Activated gamma-delta T cell treated with Interleukin-2 at 50 U/mL for 16 hours (primary cell): Measurements from ENCODE around the gene ACAD11.
"Not testable (repeated sequence)": the region's sequence is repeated elsewhere in the genome, so short reads cannot be mapped to it uniquely, and the experiment has no call there.

Experiments
- DNase-seq: peaks from one replicate; pipeline ENCODE4 v3.0.0-alpha.2; 2020

ACAD11 gene

DNA sequence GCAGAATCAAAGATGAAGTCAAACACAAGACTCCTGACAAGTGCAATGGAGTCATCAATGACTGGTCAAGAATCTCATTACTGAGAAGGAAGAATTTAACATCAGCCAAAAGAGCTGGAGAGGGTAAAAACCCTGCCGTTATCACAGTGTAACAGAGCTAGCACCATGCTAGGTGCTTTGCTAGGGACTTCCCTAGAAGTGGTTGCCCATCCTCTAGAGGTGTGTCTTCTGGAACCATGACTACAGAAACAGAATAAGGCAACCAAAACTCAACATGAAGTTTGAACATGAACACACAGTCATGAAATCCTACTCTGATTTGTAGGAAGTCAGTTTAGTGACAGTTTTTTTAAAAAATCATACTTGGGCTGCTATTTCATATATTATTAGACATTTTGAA lies 9.5 kb downstream of the ACAD11 start:
- no peak for DNase-seq

DNA sequence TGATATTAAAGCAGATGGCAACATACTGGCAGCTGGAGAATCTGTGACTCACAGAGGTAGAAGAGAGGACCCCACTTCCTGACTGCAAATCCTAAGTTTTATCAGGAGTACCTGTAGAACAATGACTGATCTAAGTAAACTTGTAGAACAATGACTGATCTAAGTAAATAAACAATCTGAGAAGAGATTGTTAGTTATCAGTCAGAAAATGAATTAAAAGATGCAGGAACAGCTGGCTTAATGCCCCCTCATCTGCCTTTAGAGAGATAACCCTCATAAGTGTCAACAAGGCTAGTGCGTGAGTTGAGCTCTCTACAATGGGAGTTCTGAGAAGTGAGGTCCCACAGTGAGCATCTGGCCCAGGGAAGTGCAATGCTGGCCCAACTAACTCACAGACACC lies 14.6 kb downstream of the ACAD11 start:
- DNase-seq, result no peak

DNA sequence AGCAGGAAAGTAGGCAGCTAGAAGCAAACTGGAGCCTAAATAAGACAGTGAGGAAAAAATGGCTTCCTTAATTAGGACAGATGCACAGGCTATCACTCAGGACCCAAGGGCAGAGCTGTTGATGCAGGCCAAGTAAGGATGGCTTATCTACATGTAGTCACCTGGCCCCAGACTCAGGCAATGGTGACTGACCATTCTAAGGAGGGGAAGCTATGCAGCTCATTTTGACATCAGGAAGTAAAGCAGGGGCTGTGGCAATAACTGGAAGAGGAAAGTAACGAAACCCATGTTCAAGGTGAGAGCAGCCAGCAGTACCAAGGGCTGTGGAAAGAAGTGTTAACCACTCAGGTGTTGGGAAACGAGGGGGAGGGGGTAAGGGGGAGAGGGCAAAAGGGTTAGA lies 16.2 kb downstream of the ACAD11 start:
- no peak for DNase-seq

DNA sequence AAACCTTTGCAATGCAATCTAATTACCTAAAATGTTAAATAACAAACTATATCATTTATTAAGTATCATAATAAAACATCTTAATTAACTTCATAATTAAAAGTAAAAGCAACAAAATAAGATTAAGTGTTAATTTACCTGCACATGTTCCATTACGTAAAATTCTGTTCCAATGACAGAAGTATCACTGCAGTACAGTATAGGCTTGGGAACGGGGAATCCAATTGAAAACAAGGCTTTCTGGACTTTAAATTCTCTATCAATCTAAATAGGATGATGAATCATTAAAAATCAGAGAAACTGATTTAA lies 17.1 kb downstream of the ACAD11 start:
- DNase-seq, result no peak

DNA sequence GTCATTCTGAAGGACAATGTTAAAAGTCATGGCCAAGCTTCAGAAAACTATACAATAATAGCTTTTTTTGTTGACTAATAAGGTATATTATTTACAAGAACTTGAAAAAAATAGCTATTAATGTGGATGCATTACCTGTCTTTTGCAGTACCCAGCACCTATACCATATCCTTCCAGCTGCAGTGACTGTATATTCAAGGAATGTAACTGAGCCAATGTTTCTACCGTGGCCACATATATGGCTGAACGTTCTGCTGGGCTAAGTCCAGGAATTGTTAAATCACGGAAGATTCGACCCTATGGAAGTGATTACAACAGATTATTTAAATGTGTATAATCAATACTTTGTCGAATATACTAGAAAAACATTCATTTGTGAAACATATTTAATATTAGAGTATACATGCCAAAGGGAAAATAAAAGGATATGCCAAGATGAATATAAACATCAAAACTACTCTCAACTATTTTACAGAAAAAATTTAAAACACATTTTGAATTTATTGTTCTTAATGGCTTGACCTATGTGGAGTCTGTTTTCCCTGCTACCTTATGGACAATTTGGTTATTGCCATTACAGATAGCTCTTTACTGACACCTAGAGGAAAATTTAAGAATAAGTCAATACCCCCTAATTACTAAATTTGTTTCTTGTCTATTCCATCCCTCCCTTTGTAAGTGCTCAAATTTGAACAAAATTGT lies 17.6 kb downstream of the ACAD11 start:
- no peak for DNase-seq

DNA sequence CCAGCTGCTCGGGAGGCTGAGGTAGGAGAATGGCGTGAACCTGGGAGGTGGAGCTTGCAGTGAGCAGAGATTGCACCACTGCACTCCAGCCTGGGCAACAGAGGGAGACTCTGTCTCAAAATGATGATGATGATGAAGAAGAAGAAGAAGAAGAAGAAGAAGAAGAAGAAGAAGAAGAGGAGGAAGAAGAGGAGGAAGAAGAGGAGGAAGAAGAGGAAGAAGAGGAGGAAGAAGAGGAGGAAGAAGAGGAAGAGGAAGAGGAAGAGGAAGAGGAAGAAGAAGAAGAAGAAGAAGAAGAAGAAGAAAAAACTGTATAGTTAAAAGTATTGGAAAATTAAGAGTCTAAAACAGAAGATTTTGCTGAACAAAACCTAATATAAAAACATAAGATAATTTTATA lies 18.2 kb downstream of the ACAD11 start:
- not testable (repeated sequence) for DNase-seq

DNA sequence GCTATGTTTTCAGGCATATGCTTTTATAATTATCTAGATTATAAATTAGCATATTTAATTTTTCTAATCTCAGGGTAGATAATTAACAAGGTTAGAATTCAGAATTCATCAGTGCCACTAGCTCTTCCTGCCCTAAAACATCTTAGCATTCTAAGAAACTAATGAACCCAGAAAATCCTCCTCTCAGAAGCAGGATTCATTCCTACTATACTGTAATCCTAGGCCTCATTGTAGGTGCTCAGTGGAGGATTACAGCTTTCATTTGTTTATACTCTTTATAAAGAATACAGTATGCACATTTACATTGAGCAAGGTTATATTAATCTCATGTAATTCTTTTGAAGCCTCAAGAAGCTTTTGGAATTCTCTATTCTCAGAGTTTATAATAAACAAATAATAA lies 20.9 kb downstream of the ACAD11 start:
- DNase-seq, result no peak

DNA sequence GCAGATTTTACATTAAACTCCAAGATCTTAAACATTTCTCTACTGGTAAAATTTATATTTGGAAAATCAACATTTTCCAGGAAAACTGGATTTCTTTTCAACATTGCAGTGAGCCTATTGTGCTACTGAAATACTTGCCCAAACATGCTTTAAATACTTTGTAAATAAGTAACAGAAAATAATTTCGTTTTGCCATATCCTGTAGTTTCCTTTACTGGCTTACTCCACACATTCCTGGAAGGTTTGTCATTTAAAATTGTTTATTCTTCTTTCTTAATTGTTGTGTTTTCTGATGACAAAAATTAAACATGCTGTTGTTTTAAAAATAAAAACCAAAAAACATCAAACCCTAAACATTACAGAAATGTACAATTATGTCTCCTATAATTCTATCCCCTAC lies 22.0 kb downstream of the ACAD11 start:
- no peak for DNase-seq

DNA sequence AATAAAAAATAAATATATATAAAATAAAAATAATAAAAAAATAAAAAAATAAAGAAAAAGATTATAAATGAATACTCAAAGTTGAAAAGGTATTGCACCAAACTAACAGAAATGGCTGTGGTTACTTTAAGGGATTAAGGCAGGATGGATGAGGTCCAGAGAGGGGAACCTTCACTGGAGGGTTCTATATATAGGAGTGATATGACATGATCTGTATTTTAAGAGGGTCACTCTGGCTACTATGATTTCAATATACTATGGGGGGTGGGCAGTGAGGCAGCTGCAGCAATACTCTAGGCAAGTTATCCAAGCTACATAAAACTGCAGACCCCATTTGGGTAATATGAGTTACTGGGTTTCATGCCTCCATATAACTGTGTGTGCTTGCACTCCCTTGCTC lies 24.6 kb downstream of the ACAD11 start:
- no peak for DNase-seq

DNA sequence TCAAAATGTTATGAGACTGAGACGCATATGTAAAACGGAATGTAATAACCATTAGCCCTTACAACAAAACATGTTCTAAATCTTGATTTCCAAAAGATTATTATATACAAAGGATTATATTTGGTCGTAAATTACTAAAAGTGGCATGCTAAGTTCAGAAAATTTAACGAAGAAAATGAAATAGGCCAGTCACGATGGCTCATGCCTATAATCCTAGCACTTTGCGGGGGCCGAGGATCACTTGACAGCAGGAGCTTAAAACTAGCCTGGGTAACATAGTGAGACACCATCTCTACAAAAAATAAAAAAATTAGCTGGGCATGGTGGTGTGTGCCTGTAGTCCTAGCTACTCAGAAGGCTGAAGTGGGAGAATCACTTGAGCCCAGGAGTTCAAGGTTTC lies 29.0 kb downstream of the ACAD11 start:
- no peak for DNase-seq

DNA sequence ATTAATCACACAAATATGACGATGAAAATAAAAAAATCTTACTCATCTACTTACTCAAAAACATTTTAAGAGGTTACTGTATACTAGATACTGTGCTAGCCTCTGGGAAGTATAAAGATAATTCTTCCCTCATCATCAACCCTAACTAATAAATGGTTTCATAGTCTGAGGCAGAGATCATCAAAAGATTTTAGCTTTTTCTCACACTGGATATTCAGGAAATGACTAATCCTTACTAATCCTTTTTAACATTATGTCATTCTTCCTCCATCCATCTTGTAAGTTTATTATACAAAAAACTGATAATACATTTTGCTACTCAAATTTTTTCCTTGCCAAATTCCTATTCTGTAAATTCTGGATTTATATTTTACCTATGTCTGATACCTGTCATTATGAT lies 29.7 kb downstream of the ACAD11 start:
- no peak for DNase-seq

DNA sequence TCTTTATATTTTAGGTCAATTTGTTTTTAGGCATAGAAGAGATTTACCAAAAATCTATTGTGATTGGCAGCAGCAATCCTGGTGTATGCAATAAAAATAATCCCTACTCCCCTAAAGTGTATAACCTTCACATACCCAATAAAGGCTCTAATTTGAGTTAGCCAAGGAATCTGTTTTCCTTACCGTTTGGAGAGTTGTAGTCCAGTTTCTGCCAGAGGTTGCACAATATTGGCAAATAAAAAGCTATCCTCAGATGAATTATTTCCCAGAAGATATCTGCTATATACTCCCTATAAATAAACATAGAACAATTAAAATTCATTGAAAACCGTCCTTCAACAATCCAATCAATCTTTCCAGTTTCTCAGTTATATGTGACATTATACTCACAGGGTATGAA lies 31.5 kb downstream of the ACAD11 start:
- no peak for DNase-seq

DNA sequence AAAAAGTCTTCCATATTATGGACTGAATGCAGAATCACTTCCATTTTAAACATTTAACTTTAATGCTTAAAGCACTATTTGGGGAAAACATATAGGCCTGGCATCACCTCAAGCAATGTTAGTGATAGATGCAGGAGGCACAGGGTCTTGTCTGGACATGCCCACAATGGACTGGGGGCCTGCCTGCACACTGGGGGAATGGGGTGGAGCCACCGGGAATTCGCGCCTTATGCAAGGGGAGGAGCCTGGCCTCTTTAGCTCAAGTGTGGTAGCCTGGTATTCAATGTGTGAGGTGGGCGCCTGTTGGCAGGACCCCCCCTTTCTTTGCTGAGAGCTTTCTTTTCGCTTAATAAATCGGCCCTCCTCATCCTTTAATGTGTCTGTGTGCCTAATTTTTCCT lies 32.7 kb downstream of the ACAD11 start:
- DNase-seq, result no peak

DNA sequence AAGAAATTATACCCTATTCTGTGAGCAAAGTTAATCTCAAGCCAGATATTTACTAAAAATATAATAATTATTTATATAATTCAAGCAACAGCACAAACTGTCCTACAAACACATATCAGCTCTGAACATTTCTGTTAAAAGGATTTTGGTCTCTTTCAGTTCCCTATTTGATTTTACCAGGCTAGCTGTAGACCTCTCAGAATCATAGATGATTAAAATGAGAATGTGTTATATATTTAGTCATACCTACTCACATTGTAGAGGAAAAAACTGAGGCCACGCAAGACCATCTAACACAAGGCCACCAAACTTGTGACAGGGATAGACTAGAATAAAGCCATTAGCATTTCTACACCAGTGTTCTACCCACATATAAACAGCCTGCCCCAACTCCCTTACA lies 34.0 kb downstream of the ACAD11 start:
- DNase-seq, result no peak

DNA sequence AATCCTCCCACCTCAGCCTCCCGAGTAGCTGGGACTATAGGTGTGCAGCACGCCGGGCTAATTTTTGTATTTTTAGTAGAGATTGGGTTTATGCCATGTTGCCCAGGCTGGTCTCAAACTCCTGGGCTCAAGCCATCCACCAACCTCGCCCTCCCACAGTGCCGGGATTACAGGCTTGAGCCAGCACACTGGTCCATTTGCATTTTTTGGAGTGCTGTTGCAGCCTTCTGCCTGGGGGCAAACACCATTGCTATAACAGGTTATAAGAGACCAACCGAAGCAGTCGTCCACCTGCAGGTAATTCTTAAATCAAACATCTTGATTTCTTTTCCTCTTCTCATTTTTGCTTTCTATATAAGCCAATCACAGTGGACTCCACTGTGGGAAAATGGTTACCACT lies 34.8 kb downstream of the ACAD11 start:
- DNase-seq, result no peak

DNA sequence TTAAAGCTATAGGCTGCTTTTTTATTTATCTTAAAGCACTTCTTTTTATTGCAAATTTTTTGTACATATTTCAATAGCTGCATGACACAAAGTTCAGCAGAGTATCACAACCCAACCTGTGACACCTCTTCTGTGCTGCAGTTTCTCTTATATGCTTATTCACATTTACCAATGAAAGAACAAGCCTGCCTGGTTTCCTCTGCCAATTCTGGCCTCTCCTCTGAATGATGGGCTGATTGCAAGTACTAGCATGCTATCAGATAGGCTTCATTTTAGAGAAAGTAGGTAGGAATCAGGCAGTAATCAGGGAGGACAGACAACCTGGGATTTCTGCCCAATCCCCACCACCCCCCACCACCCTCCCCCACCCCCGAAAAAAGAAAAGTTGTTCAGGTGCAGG lies 36.0 kb downstream of the ACAD11 start:
- DNase-seq, result no peak

DNA sequence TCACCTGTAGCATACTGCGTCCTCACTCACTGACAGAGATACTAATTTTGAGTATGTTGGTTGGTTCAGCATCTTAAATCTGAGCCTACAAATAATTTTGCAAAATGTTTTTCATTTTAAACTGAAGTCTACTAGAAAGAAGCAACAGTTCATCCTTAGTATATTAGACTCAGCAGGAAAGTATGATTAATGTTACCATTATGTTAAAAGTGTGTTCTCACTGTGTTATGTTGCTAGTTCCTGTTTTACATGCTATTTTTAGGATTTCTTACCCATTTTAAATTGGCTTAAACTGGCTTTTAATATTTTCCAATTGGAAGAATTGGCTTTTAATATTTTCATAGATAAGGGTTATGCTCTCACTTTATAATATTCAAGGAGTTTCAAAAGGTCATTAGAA lies 36.8 kb downstream of the ACAD11 start:
- DNase-seq, result no peak

DNA sequence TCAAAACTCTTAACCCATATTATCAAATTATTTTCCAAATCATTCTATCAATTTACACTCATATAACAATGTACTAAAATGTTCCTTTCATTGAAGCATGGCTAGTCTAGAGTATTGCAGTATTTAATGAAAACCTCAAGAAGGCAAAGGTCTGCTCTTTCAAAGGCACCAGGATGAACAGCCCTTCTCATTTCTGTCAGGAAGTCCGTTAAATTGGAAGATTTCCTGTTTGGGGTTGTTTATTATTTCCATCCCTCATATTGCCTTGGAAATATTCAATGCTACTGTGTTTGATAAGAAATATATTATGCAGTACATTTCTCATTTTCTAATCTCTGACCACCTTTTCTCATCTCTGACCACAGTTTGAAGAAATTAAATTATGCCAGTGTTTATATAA lies 37.5 kb downstream of the ACAD11 start:
- no peak for DNase-seq

DNA sequence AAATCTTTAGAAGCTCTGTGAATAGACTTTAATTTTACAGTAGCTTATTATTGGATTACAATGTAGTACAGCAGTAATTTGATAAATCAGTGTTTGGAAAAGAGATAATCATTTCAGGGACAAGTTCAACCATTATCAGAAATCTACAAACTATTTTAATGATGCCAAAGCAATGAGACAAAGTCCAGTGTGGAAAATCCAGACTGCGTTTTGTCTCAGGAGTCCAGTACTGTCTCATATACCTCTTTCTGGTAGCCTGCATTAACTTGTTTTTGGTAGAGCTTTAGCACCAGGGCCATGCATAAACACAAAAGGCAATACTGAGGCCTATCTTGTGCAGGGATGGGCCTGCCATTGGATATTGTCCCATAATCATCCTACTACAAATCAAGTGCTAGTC lies 42.8 kb downstream of the ACAD11 start:
- no peak for DNase-seq

DNA sequence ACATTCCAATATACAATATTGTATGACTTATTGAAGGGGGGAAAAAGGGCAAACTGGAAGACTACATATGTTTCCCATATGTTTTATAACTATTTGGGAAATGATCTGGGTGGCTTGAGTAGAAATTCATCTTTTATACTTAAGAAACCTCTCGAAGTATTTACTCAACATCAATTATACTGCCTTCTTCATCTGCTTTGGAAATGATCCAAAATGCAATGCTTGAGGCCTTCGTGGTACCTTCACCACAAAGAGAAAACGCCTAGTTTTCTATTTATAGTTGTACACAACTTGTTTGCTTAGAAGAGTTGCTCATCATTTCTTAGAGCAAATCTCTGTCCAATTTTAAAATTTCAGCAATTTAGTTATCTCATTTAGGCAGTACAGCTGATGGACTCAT lies 43.7 kb downstream of the ACAD11 start:
- DNase-seq, result no peak

DNA sequence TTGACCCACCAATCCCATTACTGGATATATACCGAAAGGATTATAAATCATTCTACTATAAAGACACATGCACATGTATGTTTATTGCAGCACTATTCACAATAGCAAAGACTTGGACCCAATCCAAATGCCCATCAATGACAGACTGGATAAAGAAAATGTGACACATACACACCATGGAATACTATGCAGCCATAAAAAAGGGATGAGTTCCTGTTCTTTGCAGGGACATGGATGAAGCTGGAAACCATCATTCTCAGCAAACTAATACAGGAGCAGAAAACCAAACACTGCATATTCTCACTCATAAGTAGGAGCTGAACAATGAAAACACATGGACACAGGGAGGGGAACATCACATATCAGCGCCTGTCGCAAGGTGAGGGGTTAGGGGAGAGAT lies 44.3 kb downstream of the ACAD11 start:
- DNase-seq, result not testable (repeated sequence)

DNA sequence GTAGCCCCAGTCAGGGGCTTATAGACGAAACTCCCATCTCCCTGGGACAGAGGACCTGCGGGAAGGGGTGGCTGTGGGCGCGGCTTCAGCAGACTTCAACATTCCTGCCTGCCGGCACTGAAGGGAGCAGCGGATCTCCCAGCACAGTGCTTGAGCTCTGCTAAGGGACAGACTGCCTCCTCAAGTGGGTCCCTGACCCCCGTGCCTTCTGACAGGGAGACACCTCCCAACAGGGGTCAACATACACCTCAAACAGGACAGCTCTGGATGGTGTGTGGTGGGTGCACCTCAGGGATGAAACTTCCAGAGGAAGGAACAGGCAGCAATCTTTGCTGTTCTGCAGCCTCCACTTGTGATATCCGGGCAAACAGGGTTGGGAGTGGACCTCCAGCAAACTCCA lies 53.0 kb downstream of the ACAD11 start:
- DNase-seq, result not testable (repeated sequence)

DNA sequence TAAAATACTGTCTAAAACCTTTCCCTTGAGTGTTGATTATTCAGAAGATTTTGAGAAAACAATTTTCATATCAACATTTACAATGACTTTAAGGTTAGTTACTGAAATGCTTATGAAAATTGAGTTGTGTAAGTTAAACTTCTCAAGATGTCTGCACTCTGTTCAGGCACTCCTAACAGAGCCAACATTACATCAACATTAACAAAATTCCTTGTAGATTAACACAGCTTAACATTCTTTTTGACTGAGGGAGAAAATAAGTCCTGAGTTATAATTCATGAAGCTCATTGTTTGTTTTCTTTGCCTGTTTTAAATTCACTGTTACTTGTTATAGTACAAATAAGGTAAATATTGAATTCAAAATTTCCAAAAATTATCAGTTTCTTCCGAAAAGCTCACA lies 53.5 kb downstream of the ACAD11 start:
- DNase-seq, result no peak

DNA sequence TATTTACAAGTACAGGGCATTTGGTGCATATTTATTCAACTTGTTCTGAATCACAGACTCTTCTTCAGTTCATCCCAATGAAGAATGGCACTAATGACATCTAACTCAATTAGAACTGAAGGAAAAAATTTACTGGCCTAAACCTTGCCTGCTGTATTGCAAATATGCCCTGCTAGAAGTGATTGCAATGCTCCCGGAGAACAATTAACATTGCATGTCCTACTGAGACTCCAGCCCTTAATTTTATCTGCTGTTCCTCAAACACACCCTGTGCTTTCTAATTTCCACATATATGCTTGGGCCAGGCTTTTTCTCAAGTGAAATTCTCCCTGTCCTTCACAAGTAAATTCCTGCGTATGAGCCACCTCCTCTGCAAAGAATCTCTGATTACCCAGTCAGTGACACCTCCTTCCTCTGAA lies 54.2 kb downstream of the ACAD11 start:
- no peak for DNase-seq

DNA sequence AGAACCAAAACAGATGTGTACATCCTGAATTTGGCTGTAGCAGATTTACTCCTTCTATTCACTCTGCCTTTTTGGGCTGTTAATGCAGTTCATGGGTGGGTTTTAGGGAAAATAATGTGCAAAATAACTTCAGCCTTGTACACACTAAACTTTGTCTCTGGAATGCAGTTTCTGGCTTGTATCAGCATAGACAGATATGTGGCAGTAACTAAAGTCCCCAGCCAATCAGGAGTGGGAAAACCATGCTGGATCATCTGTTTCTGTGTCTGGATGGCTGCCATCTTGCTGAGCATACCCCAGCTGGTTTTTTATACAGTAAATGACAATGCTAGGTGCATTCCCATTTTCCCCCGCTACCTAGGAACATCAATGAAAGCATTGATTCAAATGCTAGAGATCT lies 59.0 kb downstream of the ACAD11 start:
- DNase-seq, result not testable (repeated sequence)

DNA sequence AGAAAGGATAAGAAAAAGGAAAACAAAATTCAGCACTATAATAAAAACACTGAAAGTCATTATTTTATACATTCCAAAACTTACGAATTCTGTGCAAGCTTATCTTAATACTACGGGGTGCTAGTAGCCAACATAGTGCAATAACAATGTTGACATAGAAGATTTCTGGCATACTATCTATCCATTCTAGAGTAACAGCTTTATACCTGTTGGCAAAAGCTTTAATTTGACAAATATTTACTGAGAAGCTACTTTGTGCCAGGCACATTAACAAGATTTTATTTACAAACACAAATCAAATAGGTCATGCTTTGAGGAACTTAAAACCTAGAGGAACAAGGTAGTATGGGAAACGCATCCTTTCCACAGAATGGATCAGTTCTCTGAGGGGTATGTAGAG lies 61.4 kb downstream of the ACAD11 start:
- no peak for DNase-seq
